K562 (cell line): Measurements from ENCODE around the gene HDAC7. TPM values are rescaled to one million over a fixed set of nuclear protein-coding genes. Genes with fewer than 3 reads are reported as not detected.

Source experiments
- ARID4B ChIP-seq: sonication (generic); formaldehyde crosslinking; IDR thresholded peaks from 2 replicates; pipeline ENCODE4 v1.8.0; 2022; ENCODE audit warnings: mild to moderate bottlenecking, missing genetic modification reagents
- CXXC5 ChIP-seq: fragments of 250-450 bp; sonication (Bioruptor Pico); IDR thresholded peaks from 2 replicates; pipeline ENCODE4 v1.8.0; 2022; ENCODE audit warnings: inconsistent platforms, mild to moderate bottlenecking, moderate library complexity
- DMBX1 ChIP-seq: fragments of 250-450 bp; sonication (Bioruptor Pico); IDR thresholded peaks from 2 replicates; pipeline ENCODE4 v1.8.0; 2022; ENCODE audit warnings: inconsistent platforms, mild to moderate bottlenecking, moderate library complexity, borderline replicate concordance
- ESRRA ChIP-seq: fragments of 450-650 bp; IDR thresholded peaks from 2 replicates; pipeline ENCODE4 v1.6.1; 2014; ENCODE audit warnings: low read depth, mild to moderate bottlenecking, moderate library complexity, borderline replicate concordance
- FOXP1 ChIP-seq: sonication (generic); formaldehyde crosslinking; IDR thresholded peaks from 2 replicates; pipeline ENCODE4 v1.8.0; 2022; ENCODE audit warnings: mild to moderate bottlenecking, missing genetic modification reagents
- GATAD2B ChIP-seq: fragments of 450-650 bp; IDR thresholded peaks from 2 replicates; pipeline ENCODE4 v1.6.1; 2017; ENCODE audit warnings: mild to moderate bottlenecking, borderline replicate concordance
- JUND ChIP-seq, 2 experiments: IDR thresholded peaks; 2 replicates in 1 of 2; 3 replicates in 1 of 2; pipeline ENCODE4 v1.6.1; 2011; ENCODE audit warnings: borderline replicate concordance in 2 of 2, low read depth in 2 of 2, low read length in 2 of 2, improper control_type of control experiment in 1 of 2, missing biosample characterization in 1 of 2, missing genetic modification characterization in 1 of 2, missing genetic modification reagents in 1 of 2
- MYC ChIP-seq, 2 experiments: fragments of 250-450 bp in 1 of 2; sonication (Bioruptor Pico) in 1 of 2; IDR thresholded peaks; 2 replicates each; pipeline versions ENCODE4 v1.5.1 to v1.6.1; 2012 to 2021; ENCODE audit warnings: low read depth in 2 of 2, borderline replicate concordance in 1 of 2, improper control_type of control experiment in 1 of 2, low read length in 1 of 2, mild to moderate bottlenecking in 1 of 2, moderate library complexity in 1 of 2
- NR2C1 ChIP-seq, 2 experiments: fragments of 450-650 bp; IDR thresholded peaks; 2 replicates each; pipeline ENCODE4 v1.6.1; 2017; ENCODE audit warnings: mild to moderate bottlenecking in 2 of 2, antibody characterized with exemption in 1 of 2, inconsistent platforms in 1 of 2, missing compliant biosample characterization in 1 of 2, missing genetic modification characterization in 1 of 2
- RBFOX2 ChIP-seq: fragments of 200-400 bp; formaldehyde crosslinking; IDR thresholded peaks from 2 replicates; pipeline ENCODE4 v1.6.1; 2017; ENCODE audit warnings: low read depth, mild to moderate bottlenecking, low read length, moderate library complexity
- TOE1 ChIP-seq, 2 experiments: fragments of 450-650 bp in 1 of 2; sonication (generic) in 1 of 2; formaldehyde crosslinking in 1 of 2; IDR thresholded peaks; 2 replicates each; pipeline versions ENCODE4 v1.7.1 to v1.8.0; 2016 to 2022; ENCODE audit warnings: borderline replicate concordance in 2 of 2, mild to moderate bottlenecking in 2 of 2, antibody characterized with exemption in 1 of 2, inconsistent platforms in 1 of 2, low read depth in 1 of 2, missing genetic modification reagents in 1 of 2, moderate library complexity in 1 of 2
- USF1 ChIP-seq: sonication (generic); formaldehyde crosslinking; IDR thresholded peaks from 2 replicates; pipeline ENCODE4 v1.9.0; 2022; ENCODE audit warnings: mild to moderate bottlenecking, missing genetic modification reagents
- ZBTB12 ChIP-seq: fragments of 250-450 bp; sonication (Bioruptor Pico); IDR thresholded peaks from 2 replicates; pipeline ENCODE4 v1.4.0; 2020
- ZBTB7A ChIP-seq: IDR thresholded peaks from 2 replicates; pipeline ENCODE4 v1.6.1; 2011; ENCODE audit warnings: low read depth, mild to moderate bottlenecking, low read length, moderate library complexity, borderline replicate concordance; ENCODE audit not compliant: control insufficient read depth
- ZNF140 ChIP-seq: fragments of 250-450 bp; sonication (Bioruptor Pico); IDR thresholded peaks from 2 replicates; pipeline ENCODE4 v1.8.0; 2021; ENCODE audit warnings: moderate library complexity, mild to moderate bottlenecking, inconsistent platforms
- ZNF23 ChIP-seq: fragments of 250-450 bp; sonication (Bioruptor Pico); IDR thresholded peaks from 2 replicates; pipeline ENCODE4 v1.4.0; 2020; ENCODE audit warnings: mild to moderate bottlenecking
- ZNF551 ChIP-seq: fragments of 250-450 bp; sonication (Bioruptor Pico); IDR thresholded peaks from 2 replicates; pipeline ENCODE4 v1.5.0; 2021; ENCODE audit warnings: mild to moderate bottlenecking, moderate library complexity
- ZNF766 ChIP-seq: fragments of 200-800 bp; sonication (Bioruptor generic); conservative IDR thresholded peaks from 2 replicates; pipeline ENCODE4 v1.6.1; 2016; ENCODE audit warnings: missing genetic modification characterization, missing compliant biosample characterization
- polyA plus RNA-seq, 8 experiments: library from polyadenylated mRNA; depleted of rRNA in 4 of 8; stranded (reverse) in 5 of 8; unstranded in 3 of 8; fragments of >200 nt; fragmentation: Nextera tagmentation in 2 of 8; fragmentation: Illumina TruSeq in 1 of 8; extraction: Ambion mirVana in 2 of 8; extraction: Trizol in 1 of 8; gene quantifications; 2 replicates each; pipeline versions ENCODE4 v1.2.1 to v1.2.3, GENCODE V29; 2011 to 2014; ENCODE audit warnings: inconsistent platforms in 1 of 8, missing spikeins in 1 of 8
- total RNA-seq, 7 experiments: library from RNA; depleted of rRNA in 6 of 7; stranded (reverse); fragments of >200 nt in 6 of 7; fragmentation: Illumina TruSeq in 2 of 7; extraction: Trizol in 2 of 7; gene quantifications; 2 replicates each; pipeline versions ENCODE4 v1.2.1 to v1.2.3, GENCODE V29; 2011 to 2021; ENCODE audit warnings: low replicate concordance in 1 of 7

HDAC7 gene
- total and polyA plus RNA-seq, 9 of the 15 experiments (the other 6 are each of a cell fraction or from before 2014, with no cell fraction given): 2.5 to 129 (median 31.1) TPM

- TF ChIP-seq ARID4B (CRISPR knock-in tag): peak; percentile 73
- TF ChIP-seq ESRRA: peak; percentile 30; the same call in 1 of the 2 replicates
- TF ChIP-seq FOXP1 (CRISPR knock-in tag): peak; percentile 59; the same call in 1 of the 2 replicates
- TF ChIP-seq MYC (IDR thresholded peaks at IDR 0.05; ENCODE audit: low read depth, low read length): peak; percentile 20; the same call in 1 of the 2 replicates
- no peak for TF ChIP-seq MYC (CRISPR knock-in tag; IDR thresholded peaks at IDR 0.05; ENCODE audit: borderline replicate concordance, low read depth)
- TF ChIP-seq NR2C1 (IDR thresholded peaks at IDR 0.05): peak; percentile 87
- peak; percentile 92 for TF ChIP-seq NR2C1 (tag; IDR thresholded peaks at IDR 0.05)
- no peak for TF ChIP-seq ZNF551 (CRISPR knock-in tag)
- TF ChIP-seq RBFOX2: peak; percentile 57
- peak; percentile 61; the same call in 1 of the 2 replicates for TF ChIP-seq GATAD2B
- TF ChIP-seq CXXC5 (CRISPR knock-in tag): 0 out of 2 replicates have a peak, but pooled peaks have one; percentile 37
- no peak for TF ChIP-seq ZNF140
- TF ChIP-seq JUND (IDR thresholded peaks at IDR 0.05; ENCODE audit: borderline replicate concordance, low read depth, low read length): 0 out of 2 replicates have a peak, but pooled peaks have one; percentile 15
- TF ChIP-seq JUND (tag; IDR thresholded peaks at IDR 0.05; ENCODE audit: borderline replicate concordance, low read depth, low read length): no peak
- TF ChIP-seq TOE1 (IDR thresholded peaks at IDR 0.05; ENCODE audit: borderline replicate concordance): no peak
- no peak for TF ChIP-seq TOE1 (CRISPR knock-in tag; IDR thresholded peaks at IDR 0.05; ENCODE audit: borderline replicate concordance, low read depth)
- TF ChIP-seq ZNF23: no peak
- peak; percentile 86 for TF ChIP-seq ZBTB7A
- no peak for TF ChIP-seq USF1 (CRISPR knock-in tag)
- no peak for TF ChIP-seq ZBTB12 (CRISPR knock-in tag)
- TF ChIP-seq ZNF766 (CRISPR knock-in tag): 0 out of 2 replicates have a peak, but pooled peaks have one; percentile 0
- TF ChIP-seq DMBX1 (CRISPR knock-in tag): 0 out of 2 replicates have a peak, but pooled peaks have one; percentile 14
These were observed 386 bp downstream of the HDAC7 start (continued) for GRCh38 chr12:47819138-47819895.
